ENCODE results near the gene NQO2.

DNA sequence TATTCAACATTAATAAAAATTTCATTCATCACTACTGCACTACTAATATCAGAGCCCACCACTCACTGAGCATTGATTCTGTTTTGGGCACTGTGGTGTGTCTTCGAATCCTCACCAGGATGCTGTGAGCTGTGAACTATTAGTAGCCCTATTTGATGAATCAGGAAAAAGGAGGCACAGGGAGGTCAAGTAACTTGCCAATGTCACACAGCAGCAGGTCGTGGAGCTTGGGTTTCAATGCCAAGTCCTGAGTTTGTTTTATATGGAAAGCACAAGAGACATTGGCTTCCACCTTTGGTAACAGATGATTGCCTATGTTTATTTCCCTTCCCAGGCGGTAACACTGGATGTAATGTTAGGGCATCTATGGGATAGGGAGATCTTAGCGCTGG, 15.0 kb downstream of the NQO2 start:
- TF ChIP-seq, protein P1, sequence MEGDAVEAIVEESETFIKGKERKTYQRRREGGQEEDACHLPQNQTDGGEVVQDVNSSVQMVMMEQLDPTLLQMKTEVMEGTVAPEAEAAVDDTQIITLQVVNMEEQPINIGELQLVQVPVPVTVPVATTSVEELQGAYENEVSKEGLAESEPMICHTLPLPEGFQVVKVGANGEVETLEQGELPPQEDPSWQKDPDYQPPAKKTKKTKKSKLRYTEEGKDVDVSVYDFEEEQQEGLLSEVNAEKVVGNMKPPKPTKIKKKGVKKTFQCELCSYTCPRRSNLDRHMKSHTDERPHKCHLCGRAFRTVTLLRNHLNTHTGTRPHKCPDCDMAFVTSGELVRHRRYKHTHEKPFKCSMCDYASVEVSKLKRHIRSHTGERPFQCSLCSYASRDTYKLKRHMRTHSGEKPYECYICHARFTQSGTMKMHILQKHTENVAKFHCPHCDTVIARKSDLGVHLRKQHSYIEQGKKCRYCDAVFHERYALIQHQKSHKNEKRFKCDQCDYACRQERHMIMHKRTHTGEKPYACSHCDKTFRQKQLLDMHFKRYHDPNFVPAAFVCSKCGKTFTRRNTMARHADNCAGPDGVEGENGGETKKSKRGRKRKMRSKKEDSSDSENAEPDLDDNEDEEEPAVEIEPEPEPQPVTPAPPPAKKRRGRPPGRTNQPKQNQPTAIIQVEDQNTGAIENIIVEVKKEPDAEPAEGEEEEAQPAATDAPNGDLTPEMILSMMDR (IDR thresholded peaks at IDR 0.05) = no peak
- TF ChIP-seq POLR2A (IDR thresholded peaks at IDR 0.05) (no peak), POLR2AphosphoS5 (IDR thresholded peaks at IDR 0.05) (no peak)

Data from prostate gland (tissue), 2 donors.